ENCODE measurements around the gene HMX3. TPM values are rescaled to one million over a fixed set of nuclear protein-coding genes. Genes with fewer than 3 reads are reported as not detected.

The HMX3 gene
- total RNA-seq, 1 experiment from 2014 or later: not detected

DNA sequence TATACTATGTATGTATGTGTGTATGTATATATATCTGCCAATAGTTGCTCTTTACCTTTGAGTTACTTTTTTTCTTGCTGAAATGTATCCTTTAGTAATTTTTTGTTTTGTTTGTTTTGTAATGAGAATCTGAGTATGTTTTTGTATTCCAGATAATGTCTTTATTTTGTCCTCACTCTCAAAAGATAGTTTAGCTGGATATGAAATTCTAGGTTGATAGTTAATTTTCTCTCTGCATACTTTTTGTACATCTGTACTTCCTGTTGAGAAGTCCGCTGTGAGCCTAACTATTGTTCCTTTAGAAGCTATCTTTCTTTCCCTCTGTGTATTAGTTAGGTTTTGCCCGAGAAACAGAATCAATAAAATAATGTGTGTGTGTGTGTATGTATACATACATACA, 48.0 kb downstream of the HMX3 start:
- Histone ChIP-seq H2AFZ (ENCODE audit: low read length) (no peak overlapping the region), H3K79me2 (ENCODE audit: insufficient read depth, low read length) (no peaks in the 10 kb centered on the region), H3K9me3 (ENCODE audit: control insufficient read depth, low read depth, low read length) (no peaks in the 10 kb centered on the region), H2BK5ac (ENCODE audit: insufficient read length, low read length) (no peak overlapping the region), H3K23ac (ENCODE audit: insufficient read length, low read depth, low read length) (no peak overlapping the region), H3K4me1 (ENCODE audit: insufficient read depth, low read length) (no peaks in the 10 kb centered on the region), H2AK5ac (ENCODE audit: insufficient read length, low read length) (no peak overlapping the region), H3K4ac (ENCODE audit: low read depth, low read length) (no peak overlapping the region), H2BK15ac (ENCODE audit: low read depth, low read length) (no peak overlapping the region), H3K79me1 (ENCODE audit: insufficient read depth, low read depth, low read length, poor library complexity, severe bottlenecking) (no peaks in the 10 kb centered on the region), H4K20me1 (ENCODE audit: control insufficient read depth, insufficient read depth, insufficient read length) (no peaks in the 10 kb centered on the region), H3K23me2 (ENCODE audit: insufficient read length, low read depth, low read length, poor library complexity, severe bottlenecking) (no peaks in the 10 kb centered on the region), H3K4me2 (ENCODE audit: insufficient read depth, insufficient read length, low read length) (no peak overlapping the region), H3K27ac (ENCODE audit: insufficient read length, low read depth, low read length) (no peak overlapping the region), H4K8ac (replicated peaks; ENCODE audit: insufficient read length, low read depth, low read length) (no peak overlapping the region), H2BK120ac (ENCODE audit: low read depth, low read length, poor library complexity, severe bottlenecking) (no peak overlapping the region), H2BK20ac (ENCODE audit: low read depth, low read length, poor library complexity, severe bottlenecking) (no peak overlapping the region), H4K5ac (ENCODE audit: insufficient read length, low read depth, low read length) (no peak overlapping the region), H2BK12ac (ENCODE audit: insufficient read length, low read depth, low read length) (no peak overlapping the region), H3K27me3 (ENCODE audit: insufficient read depth, low read length) (no peaks in the 10 kb centered on the region), H3K18ac (ENCODE audit: insufficient read length, low read depth, low read length) (no peak overlapping the region), H3K14ac (ENCODE audit: insufficient read depth, low read length) (no peak overlapping the region), H3T11ph (ENCODE audit: low read length) (no peak overlapping the region), H3K9ac (ENCODE audit: extremely low read depth, insufficient read length, low read length) (no peak overlapping the region), H4K91ac (ENCODE audit: insufficient read length, low read depth, low read length) (no peak overlapping the region), H3K56ac (ENCODE audit: insufficient read length, low read depth, low read length) (no peak overlapping the region)
- no CpG with 5 or more reads among the region's 2 CpGs for WGBS (ENCODE audit: extremely low coverage, insufficient read length, low lambda C conversion rate)
- no peaks in the 10 kb centered on the region for H3K4me1 Mint-ChIP-seq
- no peaks in the 10 kb centered on the region for H3K27me3 Mint-ChIP-seq (ENCODE audit: low read depth)
- no peak overlapping the region for H3K4me3 Mint-ChIP-seq
- peaks cover 12 to 34% (median 26%) of the 10 kb centered on the region in 3 experiments; a peak in 6 of 7 replicates for H3K36me3 Mint-ChIP-seq (ENCODE audit: insufficient read depth in 1 of 3, low read depth in 3 of 3)
- DNase-seq: no peak
- no peak overlapping the region for H3K27ac Mint-ChIP-seq
- peaks cover 6 to 11% of the 10 kb centered on the region in 2 experiments; a peak in 2 of 5 replicates for H3K9me3 Mint-ChIP-seq
- TF ChIP-seq, protein P1, sequence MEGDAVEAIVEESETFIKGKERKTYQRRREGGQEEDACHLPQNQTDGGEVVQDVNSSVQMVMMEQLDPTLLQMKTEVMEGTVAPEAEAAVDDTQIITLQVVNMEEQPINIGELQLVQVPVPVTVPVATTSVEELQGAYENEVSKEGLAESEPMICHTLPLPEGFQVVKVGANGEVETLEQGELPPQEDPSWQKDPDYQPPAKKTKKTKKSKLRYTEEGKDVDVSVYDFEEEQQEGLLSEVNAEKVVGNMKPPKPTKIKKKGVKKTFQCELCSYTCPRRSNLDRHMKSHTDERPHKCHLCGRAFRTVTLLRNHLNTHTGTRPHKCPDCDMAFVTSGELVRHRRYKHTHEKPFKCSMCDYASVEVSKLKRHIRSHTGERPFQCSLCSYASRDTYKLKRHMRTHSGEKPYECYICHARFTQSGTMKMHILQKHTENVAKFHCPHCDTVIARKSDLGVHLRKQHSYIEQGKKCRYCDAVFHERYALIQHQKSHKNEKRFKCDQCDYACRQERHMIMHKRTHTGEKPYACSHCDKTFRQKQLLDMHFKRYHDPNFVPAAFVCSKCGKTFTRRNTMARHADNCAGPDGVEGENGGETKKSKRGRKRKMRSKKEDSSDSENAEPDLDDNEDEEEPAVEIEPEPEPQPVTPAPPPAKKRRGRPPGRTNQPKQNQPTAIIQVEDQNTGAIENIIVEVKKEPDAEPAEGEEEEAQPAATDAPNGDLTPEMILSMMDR (conservative IDR thresholded peaks at IDR 0.05): no peak
